OCI-LY7 (cell line): ENCODE data around the gene DENND1A.

ENCODE experiments used
- EZH2phosphoT487 ChIP-seq: fragments of 200-600 bp; sonication (generic); IDR thresholded peaks from 2 replicates; pipeline ENCODE4 v1.6.1; 2018; ENCODE audit warnings: low read depth, borderline replicate concordance, mild to moderate bottlenecking, mixed run types, antibody characterized with exemption, low read length, moderate library complexity, mixed read lengths
- TF ChIP-seq, protein P1 (sequence below): fragments of 200-600 bp; sonication (generic); conservative IDR thresholded peaks from 2 replicates; pipeline ENCODE4 v1.5.1; 2014; ENCODE audit warnings: mild to moderate bottlenecking, antibody characterized with exemption, low read length, moderate library complexity, mixed read lengths

DNA sequence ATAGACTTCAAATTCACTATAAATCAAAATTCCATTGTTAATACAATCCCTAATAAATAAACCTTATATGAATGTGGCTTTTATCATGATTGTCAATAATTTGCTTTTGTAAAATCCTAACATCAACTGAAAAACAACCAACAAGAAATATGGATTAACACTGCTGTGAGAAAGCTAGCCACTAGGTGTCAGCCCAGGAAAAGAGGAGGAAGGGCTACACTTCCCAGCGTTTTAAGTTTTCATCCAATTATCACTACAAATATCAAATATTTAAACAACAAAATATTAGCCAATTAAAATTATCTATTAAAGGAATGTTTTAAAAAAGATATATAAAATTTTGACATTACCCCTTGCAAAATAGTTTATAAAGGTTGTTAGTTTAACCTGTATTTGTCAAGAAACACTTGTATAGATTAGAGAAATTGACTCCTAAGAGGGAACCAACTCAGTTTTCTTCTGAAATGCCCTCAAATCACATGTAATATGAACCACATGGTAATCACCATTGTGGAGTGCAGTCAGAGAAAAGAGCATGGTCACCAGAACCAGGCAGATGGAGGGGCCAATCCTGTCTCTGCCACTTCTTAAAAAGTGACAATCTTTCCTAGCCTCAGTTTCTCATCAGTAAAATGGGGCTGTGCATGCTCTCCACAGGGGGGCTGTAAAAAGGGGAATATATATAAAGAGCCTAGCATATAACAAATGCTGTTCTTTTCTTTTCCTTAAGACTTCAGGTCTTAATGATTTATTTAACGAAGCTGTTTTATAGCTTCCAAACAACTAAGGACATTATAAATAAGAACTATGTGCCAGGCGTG is 385.7 kb downstream of the DENND1A start:
- TF ChIP-seq, protein P1, sequence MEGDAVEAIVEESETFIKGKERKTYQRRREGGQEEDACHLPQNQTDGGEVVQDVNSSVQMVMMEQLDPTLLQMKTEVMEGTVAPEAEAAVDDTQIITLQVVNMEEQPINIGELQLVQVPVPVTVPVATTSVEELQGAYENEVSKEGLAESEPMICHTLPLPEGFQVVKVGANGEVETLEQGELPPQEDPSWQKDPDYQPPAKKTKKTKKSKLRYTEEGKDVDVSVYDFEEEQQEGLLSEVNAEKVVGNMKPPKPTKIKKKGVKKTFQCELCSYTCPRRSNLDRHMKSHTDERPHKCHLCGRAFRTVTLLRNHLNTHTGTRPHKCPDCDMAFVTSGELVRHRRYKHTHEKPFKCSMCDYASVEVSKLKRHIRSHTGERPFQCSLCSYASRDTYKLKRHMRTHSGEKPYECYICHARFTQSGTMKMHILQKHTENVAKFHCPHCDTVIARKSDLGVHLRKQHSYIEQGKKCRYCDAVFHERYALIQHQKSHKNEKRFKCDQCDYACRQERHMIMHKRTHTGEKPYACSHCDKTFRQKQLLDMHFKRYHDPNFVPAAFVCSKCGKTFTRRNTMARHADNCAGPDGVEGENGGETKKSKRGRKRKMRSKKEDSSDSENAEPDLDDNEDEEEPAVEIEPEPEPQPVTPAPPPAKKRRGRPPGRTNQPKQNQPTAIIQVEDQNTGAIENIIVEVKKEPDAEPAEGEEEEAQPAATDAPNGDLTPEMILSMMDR = peak; percentile 100
- no peak for TF ChIP-seq EZH2phosphoT487
